Ovary (tissue), 9 donors: ENCODE results near the gene SLC25A4. TPM values are rescaled to one million over a fixed set of nuclear protein-coding genes. Genes with fewer than 3 reads are reported as not detected.

ENCODE experiments used
- DNase-seq, 5 donors: peaks; one replicate each; pipeline ENCODE4 v3.0.0-alpha.2; 2019 to 2020
- H3K27ac ChIP-seq, 2 donors: fragments of 200-600 bp; one replicate each; pipeline versions ENCODE4 v1.5.1 to v1.8.0; 2019 to 2022
- H3K27me3 ChIP-seq: fragments of 200-600 bp; one replicate; pipeline ENCODE4 v1.8.0; 2022
- H3K36me3 ChIP-seq: fragments of 200-600 bp; sonication (generic); one replicate; pipeline ENCODE4 v1.5.1; 2019
- H3K4me1 ChIP-seq: one replicate; pipeline ENCODE4 v1.8.1; 2013; ENCODE audit warnings: mild to moderate bottlenecking, moderate library complexity; ENCODE audit not compliant: insufficient read depth
- H3K4me3 ChIP-seq: fragments of 200-600 bp; sonication (generic); one replicate; pipeline ENCODE4 v1.5.1; 2017
- H3K9me3 ChIP-seq, 2 donors: fragments of 200-600 bp in 1 of 2; sonication (generic) in 1 of 2; one replicate each; pipeline versions ENCODE4 v1.5.1 to v1.8.1; 2013 to 2019; ENCODE audit warnings: mild to moderate bottlenecking in 1 of 2, moderate library complexity in 1 of 2
- CTCF ChIP-seq, 3 donors: fragments of 450-650 bp in 2 of 3; fragments of 200-600 bp in 1 of 3; IDR thresholded peaks; one replicate each; pipeline versions ENCODE4 v1.5.1 to v1.8.0; 2016 to 2022; ENCODE audit warnings: antibody characterized with exemption in 3 of 3, mild to moderate bottlenecking in 1 of 3
- EP300 ChIP-seq: sonication (generic); formaldehyde crosslinking; IDR thresholded peaks from one replicate; pipeline ENCODE4 v1.6.1; 2017; ENCODE audit warnings: antibody characterized with exemption
- POLR2A ChIP-seq: fragments of 450-650 bp; IDR thresholded peaks from one replicate; pipeline ENCODE4 v1.6.1; 2017; ENCODE audit warnings: antibody characterized with exemption, mild to moderate bottlenecking, moderate library complexity
- whole genome bisulfite sequencing, 3 donors: extraction: QIAGEN DNeasy Blood & Tissue Kit in 1 of 3; methylation state at CpG; one replicate each; pipeline versions ENCODE4 v1.1.5 to v1.1.7; 2013 to 2017; 5-methylcytosine and 5-hydroxymethylcytosine counted together
- intact Hi-C, 4 donors: fragments of 100-400 bp; cut with DNase I; formaldehyde crosslinking; loops; one replicate each; pipeline versions ENCODE4 v1.11.0 to v1.15.1; 2022 to 2023
- polyA plus RNA-seq, 2 donors: library from polyadenylated mRNA; stranded (reverse); fragments of 200-250 nt in 1 of 2; fragments of 350-450 nt in 1 of 2; fragmentation: Illumina TruSeq in 1 of 2; extraction: RNeasy Lipid Tissue Mini Kit (QIAGEN cat#74804) in 1 of 2; gene quantifications; one replicate each; pipeline ENCODE4 v1.2.3, GENCODE V29; 2013 to 2014
- total RNA-seq, 7 donors: library from RNA; depleted of rRNA in 2 of 7; stranded (reverse); fragments of >200 nt in 2 of 7; fragmentation: NEBNext Ultra II Directional in 3 of 7; extraction: Animal tissue kit (Norgen Biotek cat#: 25700) in 3 of 7; gene quantifications; one replicate each; pipeline versions ENCODE4 v1.1.0 to v1.2.4, GENCODE V29; 2016 to 2023
- donor health status: DM: no; HTN: no; CAD: no; lungs with moderate emphysema.
- donor health status: DM: no; HTN: no; CAD: no.
- donor health status: Bipolar disorder and iron deficiency.
- donor health status: DM: yes; HTN: yes; CAD: no.
- donor health status: DM: no; HTN: no; CAD: no.
- donor health status: DM: yes; HTN: yes; CAD: no.

The SLC25A4 gene
- total and polyA plus RNA-seq, 9 donors: 18.8 to 35.6 (median 23.2) TPM

- Histone ChIP-seq H3K4me1 (peaks cover 1% of the 10 kb centered on the region), H3K4me3 (no peak overlapping the region), H3K27me3 (no peaks in the 10 kb centered on the region), H3K27ac (no peak overlapping the region), H3K9me3 (no peaks in the 10 kb centered on the region), H3K36me3 (no peaks in the 10 kb centered on the region)
- no peak for DNase-seq
- 72 to 78% (median 77%) methylated on average over 2 of the region's 2 CpGs for WGBS, 3 donors
- TF ChIP-seq EP300 (no peak), POLR2A (no peak), CTCF (IDR thresholded peaks at IDR 0.05) (no peak)
- intact Hi-C loops: loop anchor here in 1 of 4 donors (5.0 kb wide), 1 partner anchor 145 kb away; no protein-coding TSS in a partner anchor
Measured at GRCh38 chr4:185182239-185182638, 39.2 kb downstream of the SLC25A4 start.

- peak; percentile 66 to 77 (median 67) for TF ChIP-seq CTCF (IDR thresholded peaks at IDR 0.05)
- no peak for TF ChIP-seq POLR2A
- Histone ChIP-seq H3K27me3 (no peaks in the 10 kb centered on the region), H3K36me3 (no peaks in the 10 kb centered on the region), H3K4me3 (no peak overlapping the region), H3K27ac (no peak overlapping the region), H3K9me3 (no peaks in the 10 kb centered on the region), H3K4me1 (peaks cover 1% of the 10 kb centered on the region)
- DNase-seq: peak; percentile 70 to 90 (median 79)
- intact Hi-C loops: loop anchor here in 1 of 4 donors (5.0 kb wide), 1 partner anchor 146 kb away; no protein-coding TSS in a partner anchor
- 24 to 31% (median 28%) methylated on average over 6 of the region's 6 CpGs for WGBS, 3 donors
Measured at GRCh38 chr4:185183622-185184281, 40.7 kb downstream of the SLC25A4 start.

DNA sequence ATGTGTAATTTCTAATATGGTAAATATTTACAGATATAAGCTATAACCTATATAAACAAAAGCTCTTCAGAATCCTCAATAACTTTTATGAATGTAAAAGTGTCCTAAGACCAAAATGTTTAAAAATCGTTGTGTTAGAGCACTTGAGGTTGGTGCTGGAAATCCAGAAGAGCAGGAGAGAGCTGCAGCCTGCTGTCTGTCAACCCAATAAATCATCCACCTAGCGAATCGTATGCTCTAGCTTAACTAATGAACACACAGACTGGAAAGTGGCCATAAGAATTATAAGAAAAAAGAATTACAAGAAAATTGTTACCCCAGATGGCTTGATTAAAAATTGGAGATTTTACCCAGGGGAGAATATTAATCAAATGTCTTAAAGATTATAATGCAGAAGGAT lies 43.7 kb downstream of the SLC25A4 start:
- intact Hi-C loops: no loop called here
- 66 to 75% (median 71%) methylated on average over 3 of the region's 3 CpGs for WGBS, 3 donors
- H3K4me3 ChIP-seq: no peak overlapping the region
- H3K4me1 ChIP-seq: peaks cover 1% of the 10 kb centered on the region
- H3K36me3 ChIP-seq: no peaks in the 10 kb centered on the region
- TF ChIP-seq POLR2A: no peak
- TF ChIP-seq CTCF (IDR thresholded peaks at IDR 0.05): no peak
- TF ChIP-seq EP300: no peak
- H3K27ac ChIP-seq: no peak overlapping the region
- no peaks in the 10 kb centered on the region for H3K9me3 ChIP-seq
- no peak for DNase-seq
- H3K27me3 ChIP-seq: no peaks in the 10 kb centered on the region

GRCh38 chr4:185189606-185190305 lies 46.7 kb downstream of the SLC25A4 start:
- TF ChIP-seq EP300: no peak
- TF ChIP-seq POLR2A: no peak
- no peak for TF ChIP-seq CTCF (IDR thresholded peaks at IDR 0.05)
- Histone ChIP-seq H3K36me3 (no peaks in the 10 kb centered on the region), H3K27ac (no peak overlapping the region), H3K4me1 (no peaks in the 10 kb centered on the region), H3K4me3 (no peak overlapping the region), H3K9me3 (no peaks in the 10 kb centered on the region), H3K27me3 (no peaks in the 10 kb centered on the region)
- intact Hi-C loops: loop anchor here in 1 of 4 donors (10.0 kb wide), 2 partner anchors 45 to 835 kb away; partner anchors contain the start of gene SLC25A4
- 30 to 54% (median 43%) methylated on average over 4 of the region's 4 CpGs for WGBS, 3 donors
- no peak for DNase-seq
